Hepatocyte (in vitro differentiated cells): Measurements from ENCODE around the gene CAPG.

Experiments
- EZH2 ChIP-seq: fragments of 200-600 bp; sonication (generic); IDR thresholded peaks from 2 replicates; pipeline ENCODE4 v1.6.1; 2016; ENCODE audit warnings: antibody characterized with exemption, mild to moderate bottlenecking, borderline replicate concordance
- EZH2phosphoT487 ChIP-seq: fragments of 200-600 bp; sonication (generic); IDR thresholded peaks from one replicate; pipeline ENCODE4 v1.6.1; 2018; ENCODE audit warnings: antibody characterized with exemption, mild to moderate bottlenecking, low read depth, moderate library complexity; ENCODE audit not compliant: unreplicated experiment, severe bottlenecking
- TF ChIP-seq, protein P1 (sequence below): fragments of 200-600 bp; sonication (generic); IDR thresholded peaks from 2 replicates; pipeline ENCODE4 v1.5.1; 2016; ENCODE audit warnings: antibody characterized with exemption, mild to moderate bottlenecking; ENCODE audit not compliant: poor library complexity

DNA sequence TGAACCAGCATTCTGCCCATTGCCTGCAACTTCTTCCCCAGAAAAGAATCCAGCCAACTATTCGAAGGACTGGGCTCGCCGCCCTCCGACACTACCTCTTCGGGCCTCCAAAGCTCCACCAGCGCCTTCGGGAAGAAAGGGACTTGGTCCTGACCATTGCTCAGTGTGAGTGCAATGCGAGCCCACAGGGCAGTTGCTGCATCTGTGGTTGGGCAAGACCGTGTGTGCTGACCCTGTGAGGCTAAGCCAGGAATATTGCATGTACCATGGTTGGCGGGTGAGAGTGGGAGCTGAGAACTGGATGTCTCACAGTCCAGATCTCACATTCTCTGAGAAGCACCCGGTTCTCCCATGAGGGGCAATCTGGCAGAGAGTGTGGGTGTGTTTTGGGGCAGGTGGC is 39.1 kb downstream of the CAPG start:
- TF ChIP-seq, protein P1, sequence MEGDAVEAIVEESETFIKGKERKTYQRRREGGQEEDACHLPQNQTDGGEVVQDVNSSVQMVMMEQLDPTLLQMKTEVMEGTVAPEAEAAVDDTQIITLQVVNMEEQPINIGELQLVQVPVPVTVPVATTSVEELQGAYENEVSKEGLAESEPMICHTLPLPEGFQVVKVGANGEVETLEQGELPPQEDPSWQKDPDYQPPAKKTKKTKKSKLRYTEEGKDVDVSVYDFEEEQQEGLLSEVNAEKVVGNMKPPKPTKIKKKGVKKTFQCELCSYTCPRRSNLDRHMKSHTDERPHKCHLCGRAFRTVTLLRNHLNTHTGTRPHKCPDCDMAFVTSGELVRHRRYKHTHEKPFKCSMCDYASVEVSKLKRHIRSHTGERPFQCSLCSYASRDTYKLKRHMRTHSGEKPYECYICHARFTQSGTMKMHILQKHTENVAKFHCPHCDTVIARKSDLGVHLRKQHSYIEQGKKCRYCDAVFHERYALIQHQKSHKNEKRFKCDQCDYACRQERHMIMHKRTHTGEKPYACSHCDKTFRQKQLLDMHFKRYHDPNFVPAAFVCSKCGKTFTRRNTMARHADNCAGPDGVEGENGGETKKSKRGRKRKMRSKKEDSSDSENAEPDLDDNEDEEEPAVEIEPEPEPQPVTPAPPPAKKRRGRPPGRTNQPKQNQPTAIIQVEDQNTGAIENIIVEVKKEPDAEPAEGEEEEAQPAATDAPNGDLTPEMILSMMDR: no peak
- TF ChIP-seq EZH2 (no peak), EZH2phosphoT487 (no peak)
